ENCODE measurements around the gene LENEP. TPM values are rescaled to one million over a fixed set of nuclear protein-coding genes. Genes with fewer than 3 reads are reported as not detected.
A peak's percentile ranks its signal among the peaks of the same experiment; 100 is the strongest.

LENEP gene
- total RNA-seq, 4 donors from 2014 or later: not detected

- Histone ChIP-seq H3K27ac (peak overlapping the region; percentile 83 to 99 (median 95)), H3K9me3 (no peaks in the 10 kb centered on the region), H3K36me3 (no peaks in the 10 kb centered on the region), H3K4me1 (peaks cover 87 to 88% of the 10 kb centered on the region in 2 donors), H3K27me3 (no peaks in the 10 kb centered on the region), H3K4me3 (replicated peaks in 1 of 3) (peak overlapping the region in 1 of 3 donors; percentile 14)
- TF ChIP-seq CTCF (IDR thresholded peaks at IDR 0.05): no peak
- no peak for TF ChIP-seq POLR2A (IDR thresholded peaks at IDR 0.05)
- peak in 1 of 2 donors; percentile 46 for DNase-seq
- intact Hi-C loops (cut with DNase I): no loop called here
- 55 to 57% methylated on average over 7 to 13 of the region's 16 CpGs for WGBS, 2 donors
These were observed 14.9 kb downstream of the LENEP start for GRCh38 chr1:155008015-155008941.

GRCh38 chr1:155009221-155009711, 15.9 kb downstream of the LENEP start:
- 61 to 83% methylated on average over 3 to 4 of the region's 12 CpGs for WGBS, 2 donors
- H3K9me3 ChIP-seq: no peaks in the 10 kb centered on the region
- TF ChIP-seq CTCF (IDR thresholded peaks at IDR 0.05) (no peak), POLR2A (IDR thresholded peaks at IDR 0.05) (no peak)
- intact Hi-C loops (cut with DNase I): no loop called here
- peaks cover under 1 to 2% of the 10 kb centered on the region in 2 donors for H3K36me3 ChIP-seq
- H3K4me3 ChIP-seq (replicated peaks in 1 of 3): no peak overlapping the region
- H3K4me1 ChIP-seq: peaks cover 82 to 91% of the 10 kb centered on the region in 2 donors
- H3K27me3 ChIP-seq: no peaks in the 10 kb centered on the region
- H3K27ac ChIP-seq: peak overlapping the region; percentile 83 to 99 (median 95)
- no peak for DNase-seq

GRCh38 chr1:155009742-155010141, 16.4 kb downstream of the LENEP start:
- WGBS, 2 donors: 89 to 90% methylated on average over 5 of the region's 5 CpGs

GRCh38 chr1:155010211-155010918, 17.0 kb downstream of the LENEP start:
- Histone ChIP-seq H3K36me3 (peaks cover 11 to 13% of the 10 kb centered on the region in 2 donors), H3K4me1 (peaks cover 71 to 80% of the 10 kb centered on the region in 2 donors), H3K27me3 (no peaks in the 10 kb centered on the region), H3K27ac (peak overlapping the region in 2 of 3 donors; percentile 58 to 63), H3K9me3 (no peaks in the 10 kb centered on the region), H3K4me3 (replicated peaks in 1 of 3) (no peak overlapping the region)
- DNase-seq: no peak
- intact Hi-C loops (cut with DNase I): no loop called here
- WGBS, 2 donors: 59 to 67% methylated on average over 8 to 11 of the region's 11 CpGs
- TF ChIP-seq POLR2A (IDR thresholded peaks at IDR 0.05) (no peak), CTCF (IDR thresholded peaks at IDR 0.05) (no peak)

More at GRCh38 chr1:155009742-155010141, 16.4 kb downstream of the LENEP start:
- Histone ChIP-seq H3K36me3 (peaks cover 5 to 7% of the 10 kb centered on the region in 2 donors), H3K27ac (peak overlapping the region in 2 of 3 donors; percentile 95 to 99), H3K27me3 (no peaks in the 10 kb centered on the region), H3K4me1 (peaks cover 77 to 86% of the 10 kb centered on the region in 2 donors), H3K4me3 (replicated peaks in 1 of 3) (no peak overlapping the region), H3K9me3 (no peaks in the 10 kb centered on the region)
- intact Hi-C loops (cut with DNase I): no loop called here
- TF ChIP-seq POLR2A (IDR thresholded peaks at IDR 0.05) (no peak), CTCF (IDR thresholded peaks at IDR 0.05) (no peak)
- DNase-seq: no peak
